ENCODE data around the gene SPHKAP. TPM values are rescaled to one million over a fixed set of nuclear protein-coding genes. Genes with fewer than 3 reads are reported as not detected.

The SPHKAP gene
- total RNA-seq, 2 experiments from 2014 or later = not detected

- no peak for DNase-seq
- POLR2A ChIA-PET = no interaction called here
- peaks cover 4% of the 10 kb centered on the region for H3K4me1 Mint-ChIP-seq
- no peak overlapping the region for H3K4me3 Mint-ChIP-seq
- H3K27me3 Mint-ChIP-seq = no peaks in the 10 kb centered on the region
- peaks cover 4% of the 10 kb centered on the region for H3K9me3 Mint-ChIP-seq
- H3K36me3 Mint-ChIP-seq = no peaks in the 10 kb centered on the region
- ATAC-seq (ENCODE audit: low read depth) = no peak
- H3K27ac Mint-ChIP-seq = no peak overlapping the region
These were observed 45.5 kb downstream of the SPHKAP start for GRCh38 chr2:228136027-228136426.

- Mint-ChIP-seq H3K4me1 (no peaks in the 10 kb centered on the region), H3K27me3 (no peaks in the 10 kb centered on the region), H3K36me3 (no peaks in the 10 kb centered on the region), H3K27ac (no peak overlapping the region), H3K9me3 (peaks cover 1% of the 10 kb centered on the region), H3K4me3 (no peak overlapping the region)
- POLR2A ChIA-PET = no interaction called here
- no peak for ATAC-seq (ENCODE audit: low read depth)
- DNase-seq = no peak
These were observed 46.2 kb downstream of the SPHKAP start for GRCh38 chr2:228135300-228135699.

- H3K36me3 Mint-ChIP-seq = no peaks in the 10 kb centered on the region
- DNase-seq (no peak), ATAC-seq (ENCODE audit: low read depth) (no peak)
- H3K4me1 Mint-ChIP-seq = no peaks in the 10 kb centered on the region
- no peak overlapping the region for H3K4me3 Mint-ChIP-seq
- H3K9me3 Mint-ChIP-seq = no peaks in the 10 kb centered on the region
- POLR2A ChIA-PET = no interaction called here
- no peaks in the 10 kb centered on the region for H3K27me3 Mint-ChIP-seq
- H3K27ac Mint-ChIP-seq = no peak overlapping the region
These were observed 49.7 kb downstream of the SPHKAP start for GRCh38 chr2:228131833-228132232.

- Mint-ChIP-seq H3K4me1 (no peaks in the 10 kb centered on the region), H3K9me3 (no peaks in the 10 kb centered on the region), H3K4me3 (no peak overlapping the region), H3K36me3 (no peaks in the 10 kb centered on the region), H3K27me3 (no peaks in the 10 kb centered on the region), H3K27ac (no peak overlapping the region)
- POLR2A ChIA-PET = no interaction called here
- DNase-seq (no peak), ATAC-seq (ENCODE audit: low read depth) (no peak)
These were observed 55.1 kb downstream of the SPHKAP start for GRCh38 chr2:228126401-228126800.

GRCh38 chr2:228118940-228119339 is 62.5 kb downstream of the SPHKAP start:
- H3K4me1 Mint-ChIP-seq = no peaks in the 10 kb centered on the region
- H3K36me3 Mint-ChIP-seq = no peaks in the 10 kb centered on the region
- H3K27me3 Mint-ChIP-seq = no peaks in the 10 kb centered on the region
- H3K9me3 Mint-ChIP-seq = no peaks in the 10 kb centered on the region
- POLR2A ChIA-PET = no interaction called here
- no peak overlapping the region for H3K4me3 Mint-ChIP-seq
- ATAC-seq (ENCODE audit: low read depth) (no peak), DNase-seq (no peak)
- no peak overlapping the region for H3K27ac Mint-ChIP-seq

- Mint-ChIP-seq H3K27ac (no peak overlapping the region), H3K27me3 (no peaks in the 10 kb centered on the region), H3K4me1 (no peaks in the 10 kb centered on the region), H3K36me3 (no peaks in the 10 kb centered on the region), H3K9me3 (peaks cover 3% of the 10 kb centered on the region), H3K4me3 (no peak overlapping the region)
- POLR2A ChIA-PET = no interaction called here
- DNase-seq = no peak
- no peak for ATAC-seq (ENCODE audit: low read depth)
These were observed 73.6 kb downstream of the SPHKAP start for GRCh38 chr2:228107846-228108245.

- Mint-ChIP-seq H3K4me1 (no peaks in the 10 kb centered on the region), H3K9me3 (peaks cover 3% of the 10 kb centered on the region), H3K27me3 (no peaks in the 10 kb centered on the region), H3K27ac (no peak overlapping the region), H3K4me3 (no peak overlapping the region), H3K36me3 (no peaks in the 10 kb centered on the region)
- DNase-seq (no peak), ATAC-seq (ENCODE audit: low read depth) (no peak)
- POLR2A ChIA-PET = no interaction called here
These were observed 75.8 kb downstream of the SPHKAP start for GRCh38 chr2:228105526-228106250.

- H3K27me3 Mint-ChIP-seq = no peaks in the 10 kb centered on the region
- H3K9me3 Mint-ChIP-seq = peaks cover 4% of the 10 kb centered on the region
- H3K27ac Mint-ChIP-seq = no peak overlapping the region
- no peaks in the 10 kb centered on the region for H3K36me3 Mint-ChIP-seq
- H3K4me1 Mint-ChIP-seq = no peaks in the 10 kb centered on the region
- POLR2A ChIA-PET = no interaction called here
- no peak for ATAC-seq (ENCODE audit: low read depth)
- no peak overlapping the region for H3K4me3 Mint-ChIP-seq
- no peak for DNase-seq
These were observed 77.3 kb downstream of the SPHKAP start for GRCh38 chr2:228104215-228104614.

GRCh38 chr2:228103379-228103778 is 78.1 kb downstream of the SPHKAP start:
- Mint-ChIP-seq H3K9me3 (peaks cover 8% of the 10 kb centered on the region), H3K36me3 (no peaks in the 10 kb centered on the region), H3K4me3 (no peak overlapping the region), H3K4me1 (no peaks in the 10 kb centered on the region), H3K27me3 (no peaks in the 10 kb centered on the region), H3K27ac (no peak overlapping the region)
- ATAC-seq (ENCODE audit: low read depth) (no peak), DNase-seq (no peak)
- POLR2A ChIA-PET = no interaction called here

GRCh38 chr2:228102949-228103348 is 78.5 kb downstream of the SPHKAP start:
- Mint-ChIP-seq H3K4me3 (no peak overlapping the region), H3K36me3 (no peaks in the 10 kb centered on the region), H3K9me3 (peaks cover 8% of the 10 kb centered on the region), H3K27me3 (no peaks in the 10 kb centered on the region), H3K27ac (no peak overlapping the region), H3K4me1 (no peaks in the 10 kb centered on the region)
- POLR2A ChIA-PET = no interaction called here
- no peak for DNase-seq
- ATAC-seq (ENCODE audit: low read depth) = no peak

- H3K27ac Mint-ChIP-seq = no peak overlapping the region
- POLR2A ChIA-PET = interaction anchor here (0.6 kb wide), 1 partner anchor 31 kb away, joined by 4 read pairs; no protein-coding TSS in a partner anchor
- H3K27me3 Mint-ChIP-seq = no peaks in the 10 kb centered on the region
- no peaks in the 10 kb centered on the region for H3K36me3 Mint-ChIP-seq
- no peaks in the 10 kb centered on the region for H3K4me1 Mint-ChIP-seq
- H3K9me3 Mint-ChIP-seq = peaks cover 11% of the 10 kb centered on the region
- no peak overlapping the region for H3K4me3 Mint-ChIP-seq
- no peak for DNase-seq
- ATAC-seq (ENCODE audit: low read depth) = no peak
These were observed 87.0 kb downstream of the SPHKAP start for GRCh38 chr2:228094377-228094921.

- POLR2A ChIA-PET = no interaction called here
- Mint-ChIP-seq H3K9me3 (peaks cover 10% of the 10 kb centered on the region), H3K36me3 (no peaks in the 10 kb centered on the region), H3K4me3 (no peak overlapping the region), H3K27me3 (no peaks in the 10 kb centered on the region), H3K4me1 (no peaks in the 10 kb centered on the region), H3K27ac (no peak overlapping the region)
- ATAC-seq (ENCODE audit: low read depth) = no peak
- DNase-seq = no peak
These were observed 89.4 kb downstream of the SPHKAP start for GRCh38 chr2:228092056-228092455.

- no peaks in the 10 kb centered on the region for H3K27me3 Mint-ChIP-seq
- no peaks in the 10 kb centered on the region for H3K36me3 Mint-ChIP-seq
- no peak for ATAC-seq (ENCODE audit: low read depth)
- POLR2A ChIA-PET = no interaction called here
- DNase-seq = no peak
- no peak overlapping the region for H3K27ac Mint-ChIP-seq
- H3K4me1 Mint-ChIP-seq = no peaks in the 10 kb centered on the region
- H3K9me3 Mint-ChIP-seq = peaks cover 10% of the 10 kb centered on the region
- no peak overlapping the region for H3K4me3 Mint-ChIP-seq
These were observed 94.9 kb downstream of the SPHKAP start for GRCh38 chr2:228086561-228086960.

- Mint-ChIP-seq H3K4me3 (no peak overlapping the region), H3K36me3 (no peaks in the 10 kb centered on the region), H3K27me3 (no peaks in the 10 kb centered on the region), H3K4me1 (no peaks in the 10 kb centered on the region), H3K9me3 (peaks cover 3% of the 10 kb centered on the region), H3K27ac (no peak overlapping the region)
- POLR2A ChIA-PET = no interaction called here
- ATAC-seq (ENCODE audit: low read depth) (no peak), DNase-seq (no peak)
These were observed 96.8 kb downstream of the SPHKAP start for GRCh38 chr2:228084717-228085116.
